CD4-positive, CD25-positive, alpha-beta regulatory T cell (primary cell): ENCODE results near the gene CYTH3. TPM values are rescaled to one million over a fixed set of nuclear protein-coding genes. Genes with fewer than 3 reads are reported as not detected.

Experiments used
- ATAC-seq, 2 donors: fragments of 150-1000 bp; cut with Tn5 transposase; one replicate each; pipeline ENCODE4 v1.10.0; 2021; ENCODE audit warnings: low read depth in 2 of 2, moderate number of reproducible peaks in 2 of 2, moderate library complexity in 1 of 2
- DNase-seq, 3 donors: peaks; one replicate each; pipeline versions ENCODE4 v3.0.0 to v3.0.0-alpha.2; 2012 to 2022; ENCODE audit warnings: mixed read lengths in 1 of 3
- H3K27ac ChIP-seq: one replicate; pipeline ENCODE4 v1.7.0; 2013; ENCODE audit warnings: mild to moderate bottlenecking, low read length; ENCODE audit not compliant: insufficient read depth, poor library complexity, severe bottlenecking
- H3K27me3 ChIP-seq: one replicate; pipeline ENCODE4 v1.7.0; 2013; ENCODE audit warnings: low read length; ENCODE audit not compliant: control insufficient read depth, insufficient read depth
- H3K36me3 ChIP-seq: one replicate; pipeline ENCODE4 v1.7.0; 2013; ENCODE audit warnings: mild to moderate bottlenecking, low read length, moderate library complexity; ENCODE audit not compliant: control insufficient read depth, insufficient read depth
- H3K4me1 ChIP-seq: 2 replicates; pipeline ENCODE4 v1.7.0; 2013; ENCODE audit warnings: mild to moderate bottlenecking, low read length; ENCODE audit not compliant: insufficient read depth, control insufficient read depth, poor library complexity, severe bottlenecking
- H3K4me3 ChIP-seq: one replicate; pipeline ENCODE4 v1.7.0; 2013; ENCODE audit warnings: low read depth, mild to moderate bottlenecking, low read length, moderate library complexity
- H3K9me3 ChIP-seq, 2 experiments: 1 replicate in 1 of 2; 2 replicates in 1 of 2; pipeline ENCODE4 v1.7.0; 2013; ENCODE audit warnings: low read length in 2 of 2, mild to moderate bottlenecking in 1 of 2, moderate library complexity in 1 of 2; ENCODE audit not compliant: control insufficient read depth in 2 of 2
- H3K27ac Mint-ChIP-seq, 3 donors: one replicate each; pipeline ENCODE4 v1.8.0; 2020 to 2022; ENCODE audit warnings: mild to moderate bottlenecking in 3 of 3, mixed read lengths in 3 of 3, moderate library complexity in 2 of 3
- H3K27me3 Mint-ChIP-seq: one replicate; pipeline ENCODE4 v1.8.0; 2022; ENCODE audit warnings: mild to moderate bottlenecking, mixed read lengths
- H3K36me3 Mint-ChIP-seq: one replicate; pipeline ENCODE4 v1.8.0; 2020; ENCODE audit warnings: mixed read lengths
- H3K4me1 Mint-ChIP-seq, 4 donors: one replicate each; pipeline ENCODE4 v1.8.0; 2020 to 2022; ENCODE audit warnings: mixed read lengths in 4 of 4, mild to moderate bottlenecking in 1 of 4
- H3K4me3 Mint-ChIP-seq, 4 donors: one replicate each; pipeline ENCODE4 v1.8.0; 2020 to 2022; ENCODE audit warnings: mild to moderate bottlenecking in 4 of 4, mixed read lengths in 4 of 4, moderate library complexity in 3 of 4
- H3K9me3 Mint-ChIP-seq, 7 donors: one replicate each; pipeline ENCODE4 v1.8.0; 2020 to 2022; ENCODE audit warnings: mixed read lengths in 7 of 7, mild to moderate bottlenecking in 3 of 7, moderate library complexity in 2 of 7
- polyA plus RNA-seq, 4 donors: library from polyadenylated mRNA; unstranded; fragments of 300-500 nt; fragmentation: Illumina TruSeq; gene quantifications; one replicate each; pipeline ENCODE4 v1.2.3, GENCODE V29; 2021
- total RNA-seq: library from RNA; stranded (reverse); gene quantifications from one replicate; pipeline ENCODE4 v1.2.3, GENCODE V29; 2022

The CYTH3 gene
- total and polyA plus RNA-seq, 5 donors from 2014 or later = 1.4 to 14.3 (median 3.8) TPM

DNA sequence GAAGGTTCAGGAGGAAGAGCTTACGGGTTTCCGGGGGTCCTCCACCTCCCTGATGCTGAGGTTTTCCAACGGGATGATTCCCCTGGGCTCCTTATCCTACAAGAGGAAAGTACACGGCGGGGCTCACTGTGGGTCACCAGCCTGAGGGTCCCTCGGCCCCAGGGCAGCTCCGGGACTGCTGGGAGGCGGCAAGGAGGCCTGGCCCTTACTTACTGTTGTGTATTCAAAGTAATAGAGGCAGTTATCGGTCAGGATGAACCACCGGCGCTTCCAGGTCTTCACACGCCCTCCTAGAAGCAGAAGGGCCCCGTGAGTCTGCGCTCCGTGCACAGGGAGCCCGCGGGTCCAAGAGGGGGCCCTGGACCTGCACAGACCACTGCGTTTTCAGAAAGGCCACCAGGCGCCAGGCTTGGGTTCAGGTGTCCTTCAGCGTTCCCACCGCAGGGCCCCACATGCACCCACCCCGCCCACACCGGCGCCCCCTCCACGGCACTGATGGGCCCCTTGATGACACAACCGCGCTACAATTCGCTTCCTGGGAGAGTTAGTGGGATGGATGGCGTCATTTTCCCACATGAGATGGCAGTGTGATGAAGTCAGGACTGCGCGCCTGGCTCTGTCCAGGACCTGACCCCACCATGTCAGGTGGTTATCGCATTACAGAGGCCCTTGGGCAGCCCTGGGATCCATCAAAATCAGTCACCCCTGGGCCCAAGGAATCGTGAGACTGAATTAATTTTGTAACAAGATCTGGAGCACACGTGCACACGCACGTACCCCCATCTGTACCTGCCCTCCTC lies 106.7 kb downstream of the CYTH3 start:
- H3K27me3 Mint-ChIP-seq = peaks cover 4% of the 10 kb centered on the region
- no peak overlapping the region for H3K4me3 Mint-ChIP-seq
- H3K36me3 ChIP-seq = peaks cover 14% of the 10 kb centered on the region
- H3K4me3 ChIP-seq = no peak overlapping the region
- peaks cover 13% of the 10 kb centered on the region for H3K4me1 ChIP-seq
- no peaks in the 10 kb centered on the region for H3K27me3 ChIP-seq
- no peaks in the 10 kb centered on the region for H3K36me3 Mint-ChIP-seq
- H3K4me1 Mint-ChIP-seq = peaks cover 3 to 11% (median 8%) of the 10 kb centered on the region in 4 donors
- H3K9me3 Mint-ChIP-seq = no peaks in the 10 kb centered on the region
- H3K9me3 ChIP-seq = no peaks in the 10 kb centered on the region
- no peak overlapping the region for H3K27ac Mint-ChIP-seq
- no peak for ATAC-seq
- no peak for DNase-seq
- H3K27ac ChIP-seq = no peak overlapping the region

DNA sequence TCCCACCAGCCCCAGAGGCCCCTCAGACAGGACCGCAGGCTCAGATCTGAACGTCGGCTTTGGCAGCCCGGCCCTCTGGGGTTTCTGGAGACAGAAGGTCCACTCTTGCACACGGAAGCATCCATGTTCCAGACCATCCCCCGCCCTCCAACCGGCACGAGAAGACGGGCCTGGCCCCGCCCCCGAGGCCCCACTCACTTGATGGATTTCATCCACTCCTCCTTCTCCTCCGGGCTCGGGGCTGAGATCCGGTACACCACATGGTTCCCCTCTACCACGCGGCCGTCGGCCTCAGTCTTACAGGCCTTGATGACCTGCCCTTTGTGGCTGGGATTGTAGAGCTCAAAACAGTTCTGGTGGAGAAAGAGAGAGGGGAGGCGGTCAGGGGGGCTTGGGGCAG lies 107.3 kb downstream of the CYTH3 start:
- no peak overlapping the region for H3K4me3 Mint-ChIP-seq
- no peaks in the 10 kb centered on the region for H3K9me3 Mint-ChIP-seq

DNA sequence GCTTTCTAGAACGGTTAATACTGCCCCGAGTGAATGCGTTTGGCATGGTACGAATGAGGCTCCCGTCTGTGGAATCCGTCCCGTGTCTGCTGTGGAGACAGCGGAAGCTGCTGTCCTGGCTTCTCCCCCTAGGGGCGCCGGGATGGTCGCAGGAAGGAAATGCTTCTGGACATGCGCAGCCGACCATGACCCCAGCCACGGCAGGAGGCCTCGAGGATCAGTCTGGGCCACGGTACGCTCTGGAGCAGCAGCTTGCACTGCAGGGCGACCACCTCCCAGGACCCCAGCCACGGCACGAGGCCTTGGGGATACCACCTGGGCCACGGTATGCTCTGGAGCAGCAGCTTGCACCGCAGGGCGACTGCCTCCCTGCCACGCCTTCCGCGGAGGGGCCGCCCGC lies 107.9 kb downstream of the CYTH3 start:
- Histone ChIP-seq H3K27ac (no peak overlapping the region), H3K36me3 (peaks cover 20% of the 10 kb centered on the region), H3K4me3 (no peak overlapping the region), H3K4me1 (peaks cover 13% of the 10 kb centered on the region), H3K9me3 (no peaks in the 10 kb centered on the region), H3K27me3 (no peaks in the 10 kb centered on the region)
- DNase-seq = no peak
- Mint-ChIP-seq H3K27me3 (peaks cover 4% of the 10 kb centered on the region), H3K9me3 (no peaks in the 10 kb centered on the region), H3K27ac (no peak overlapping the region), H3K4me3 (no peak overlapping the region), H3K4me1 (peaks cover 3 to 11% (median 8%) of the 10 kb centered on the region in 4 donors), H3K36me3 (peaks cover 3% of the 10 kb centered on the region)
- no peak for ATAC-seq

More for the DNA sequence above, 107.3 kb downstream of the CYTH3 start:
- ATAC-seq = no peak
- H3K4me3 ChIP-seq = no peak overlapping the region
- H3K27ac ChIP-seq = no peak overlapping the region
- H3K36me3 ChIP-seq = peaks cover 17% of the 10 kb centered on the region
- H3K9me3 ChIP-seq = no peaks in the 10 kb centered on the region
- H3K4me1 ChIP-seq = peaks cover 13% of the 10 kb centered on the region
- no peaks in the 10 kb centered on the region for H3K27me3 ChIP-seq
- DNase-seq = no peak
- peaks cover 4% of the 10 kb centered on the region for H3K27me3 Mint-ChIP-seq
- H3K36me3 Mint-ChIP-seq = peaks cover 3% of the 10 kb centered on the region
- H3K4me1 Mint-ChIP-seq = peaks cover 3 to 11% (median 8%) of the 10 kb centered on the region in 4 donors
- H3K27ac Mint-ChIP-seq = no peak overlapping the region

DNA sequence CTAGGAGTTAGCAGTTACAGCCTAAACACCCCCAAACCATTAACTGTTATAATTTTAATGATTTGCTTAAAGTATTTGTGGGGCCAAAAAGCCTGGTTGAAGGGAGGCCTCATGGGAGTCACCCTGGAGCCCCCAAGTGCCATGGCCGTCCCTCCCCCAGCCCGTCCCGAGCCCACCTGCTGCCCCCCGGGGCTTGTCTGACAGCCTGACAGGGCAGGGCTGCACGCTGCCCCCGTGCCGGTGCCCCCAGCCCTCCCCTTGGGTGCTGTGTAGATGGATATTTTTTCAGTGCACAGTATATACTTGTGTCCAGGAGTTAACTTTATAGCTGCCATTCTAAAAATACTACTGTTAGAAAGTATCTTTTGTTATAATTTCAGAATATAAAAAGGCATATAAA lies 108.4 kb downstream of the CYTH3 start:
- DNase-seq (no peak), ATAC-seq (no peak)
- Histone ChIP-seq H3K9me3 (no peaks in the 10 kb centered on the region), H3K27ac (no peak overlapping the region), H3K27me3 (no peaks in the 10 kb centered on the region), H3K36me3 (peaks cover 25% of the 10 kb centered on the region), H3K4me3 (no peak overlapping the region), H3K4me1 (peaks cover 13% of the 10 kb centered on the region)
- no peaks in the 10 kb centered on the region for H3K9me3 Mint-ChIP-seq
- H3K4me3 Mint-ChIP-seq = no peak overlapping the region
- H3K27ac Mint-ChIP-seq = no peak overlapping the region
- peaks cover 4% of the 10 kb centered on the region for H3K27me3 Mint-ChIP-seq
- H3K4me1 Mint-ChIP-seq = peaks cover 3 to 11% (median 8%) of the 10 kb centered on the region in 4 donors
- peaks cover 3% of the 10 kb centered on the region for H3K36me3 Mint-ChIP-seq

DNA sequence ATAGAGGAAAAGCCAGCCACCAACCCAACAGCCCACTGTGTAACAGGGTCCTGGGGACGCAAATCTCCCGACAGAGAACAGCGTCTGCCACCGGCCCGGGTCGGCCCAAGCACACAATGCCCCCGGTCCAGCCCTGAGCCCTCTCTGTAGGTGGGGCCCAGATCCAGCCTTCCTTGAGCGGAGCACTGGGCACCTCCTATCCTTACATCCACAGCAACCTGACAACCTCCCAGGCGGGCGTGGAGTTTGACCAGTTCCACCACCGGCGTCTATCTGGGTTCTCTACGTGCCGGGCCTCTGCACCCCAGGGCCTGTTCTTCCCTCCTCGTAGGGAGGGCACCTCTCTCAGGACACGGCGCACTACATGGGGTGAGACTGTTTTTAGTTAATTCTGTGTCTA lies 109.0 kb downstream of the CYTH3 start:
- no peak overlapping the region for H3K27ac ChIP-seq
- peaks cover 3% of the 10 kb centered on the region for H3K36me3 Mint-ChIP-seq
- H3K9me3 Mint-ChIP-seq = no peaks in the 10 kb centered on the region
- peaks cover 3 to 11% (median 8%) of the 10 kb centered on the region in 4 donors for H3K4me1 Mint-ChIP-seq
- H3K4me3 Mint-ChIP-seq = no peak overlapping the region
- DNase-seq = no peak
- H3K9me3 ChIP-seq = no peaks in the 10 kb centered on the region
- H3K27me3 Mint-ChIP-seq = peaks cover 4% of the 10 kb centered on the region
- ATAC-seq = no peak
- peak overlapping the region in 1 of 3 donors; percentile 80 for H3K27ac Mint-ChIP-seq
- H3K27me3 ChIP-seq = no peaks in the 10 kb centered on the region
- peaks cover 13% of the 10 kb centered on the region for H3K4me1 ChIP-seq
- H3K36me3 ChIP-seq = peaks cover 28% of the 10 kb centered on the region
- H3K4me3 ChIP-seq = no peak overlapping the region

DNA sequence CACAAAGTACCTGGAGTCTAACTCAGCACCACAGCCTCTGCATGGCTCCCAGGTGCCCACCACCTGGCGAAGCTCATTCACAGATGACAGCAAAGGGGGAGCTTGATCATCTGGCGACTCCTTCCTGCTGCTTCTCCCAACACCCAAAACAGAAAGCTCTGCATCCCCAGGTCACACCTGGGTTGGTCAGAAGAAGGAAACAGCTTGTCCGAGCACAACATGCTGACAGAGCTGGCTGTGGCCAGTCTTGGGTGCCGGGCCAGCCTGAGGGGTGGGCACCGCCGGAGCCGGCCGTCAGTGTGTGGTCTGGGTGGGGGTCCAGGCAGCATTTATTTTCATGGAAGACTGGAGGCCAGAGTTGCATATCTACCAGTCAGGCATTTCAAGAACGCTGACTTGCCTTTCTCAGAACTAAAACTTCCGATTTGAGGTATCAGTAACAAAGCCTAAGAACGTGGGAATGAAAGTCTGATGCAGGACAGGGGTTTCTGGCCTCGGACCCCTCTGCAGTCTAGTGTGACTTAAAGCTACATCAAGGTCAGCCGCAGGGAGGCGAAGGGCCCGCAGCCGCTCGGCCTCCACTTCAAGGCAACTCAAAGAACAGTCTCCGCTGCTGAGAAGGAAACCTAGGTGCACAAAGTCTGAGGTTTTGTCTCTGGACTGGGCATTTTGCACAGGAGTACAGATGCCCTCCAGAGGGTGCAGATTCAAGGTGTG lies 109.6 kb downstream of the CYTH3 start:
- Mint-ChIP-seq H3K27ac (peak overlapping the region in 1 of 3 donors; percentile 80), H3K9me3 (no peaks in the 10 kb centered on the region), H3K36me3 (peaks cover 5% of the 10 kb centered on the region), H3K27me3 (peaks cover 4% of the 10 kb centered on the region), H3K4me1 (peaks cover 3 to 11% (median 8%) of the 10 kb centered on the region in 4 donors), H3K4me3 (no peak overlapping the region)
- peaks cover 34% of the 10 kb centered on the region for H3K36me3 ChIP-seq
- no peaks in the 10 kb centered on the region for H3K9me3 ChIP-seq
- no peak overlapping the region for H3K4me3 ChIP-seq
- peaks cover 13% of the 10 kb centered on the region for H3K4me1 ChIP-seq
- no peaks in the 10 kb centered on the region for H3K27me3 ChIP-seq
- H3K27ac ChIP-seq = no peak overlapping the region
- ATAC-seq = no peak
- DNase-seq = no peak

DNA sequence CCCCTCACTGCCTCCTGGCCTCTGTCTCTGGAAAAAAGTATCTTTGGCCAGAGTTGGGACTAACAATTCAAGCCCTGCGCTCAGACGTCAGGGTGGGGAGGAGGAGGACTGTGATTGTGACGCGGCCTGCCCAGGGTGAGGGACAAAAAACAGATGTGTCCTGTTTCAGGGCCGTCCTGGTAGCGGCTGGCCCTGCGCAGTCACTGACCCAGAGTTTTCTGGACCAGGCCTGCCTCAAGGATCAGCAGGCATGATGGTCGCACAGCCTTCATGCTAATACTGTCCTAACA lies 110.1 kb downstream of the CYTH3 start:
- no peak overlapping the region for H3K27ac Mint-ChIP-seq
- peaks cover 13% of the 10 kb centered on the region for H3K4me1 ChIP-seq
- peaks cover 9% of the 10 kb centered on the region for H3K36me3 Mint-ChIP-seq
- no peaks in the 10 kb centered on the region for H3K9me3 ChIP-seq
- no peak overlapping the region for H3K27ac ChIP-seq
- no peak overlapping the region for H3K4me3 Mint-ChIP-seq
- no peak overlapping the region for H3K4me3 ChIP-seq
- H3K4me1 Mint-ChIP-seq = peaks cover 3 to 11% (median 8%) of the 10 kb centered on the region in 4 donors
- no peaks in the 10 kb centered on the region for H3K27me3 ChIP-seq
- ATAC-seq (no peak), DNase-seq (no peak)
- H3K9me3 Mint-ChIP-seq = no peaks in the 10 kb centered on the region
- peaks cover 38% of the 10 kb centered on the region for H3K36me3 ChIP-seq
- H3K27me3 Mint-ChIP-seq = peaks cover 4% of the 10 kb centered on the region
